IMR-90 (cell line): ENCODE results near the gene STAT3. TPM values are rescaled to one million over a fixed set of nuclear protein-coding genes. Genes with fewer than 3 reads are reported as not detected.
A peak's percentile ranks its signal among the peaks of the same experiment; 100 is the strongest.

Experiments
- ATAC-seq: fragments of 200-7000 bp; cut with Tn5 transposase; 2 replicates; pipeline ENCODE4 v1.9.1; 2020; ENCODE audit warnings: low read depth, mild to moderate bottlenecking, moderate library complexity
- BruUV-seq: library from RNA; stranded (reverse); fragments of 400-500 nt; replicated peaks from 2 replicates; lab custom pipeline; 2021; lab: Mats Ljungman, UMichigan
- CTCF ChIA-PET: fragments of 300-600 bp; formaldehyde crosslinking; extraction: SDS; loops from one replicate; lab custom pipeline; 2021; ENCODE audit warnings: antibody characterized with exemption; lab: Yijun Ruan, JAX
- POLR2A ChIA-PET: fragments of 300-600 bp; sonication (Branson Sonifier 250); formaldehyde crosslinking; loops from one replicate; lab custom pipeline; 2022; ENCODE audit warnings: antibody characterized with exemption; ENCODE audit not compliant: unreplicated experiment; lab: Charles Lee
- DNase-seq: peaks from one replicate; pipeline ENCODE4 v3.0.0; 2013
- H2AFZ ChIP-seq: replicated peaks from 2 replicates; pipeline ENCODE3; 2013; ENCODE audit warnings: low read length, mild to moderate bottlenecking; ENCODE audit not compliant: poor library complexity
- H2AK5ac ChIP-seq: 2 replicates; pipeline ENCODE4 v1.6.1; 2013; ENCODE audit warnings: low read depth, low read length, inconsistent platforms
- H2AK9ac ChIP-seq: replicated peaks from 2 replicates; pipeline ENCODE3; 2013; ENCODE audit warnings: mild to moderate bottlenecking, low read depth, low read length, moderate library complexity; ENCODE audit not compliant: poor library complexity
- H2BK120ac ChIP-seq: 2 replicates; pipeline ENCODE4 v1.6.1; 2013; ENCODE audit warnings: low read depth, low read length, inconsistent platforms
- H2BK15ac ChIP-seq: 3 replicates; pipeline ENCODE4 v1.6.1; 2013; ENCODE audit warnings: low read depth, low read length, inconsistent platforms
- H2BK20ac ChIP-seq: 2 replicates; pipeline ENCODE4 v1.6.1; 2013; ENCODE audit warnings: low read depth, mild to moderate bottlenecking, inconsistent platforms, low read length, moderate library complexity
- H2BK5ac ChIP-seq: 2 replicates; pipeline ENCODE4 v1.6.1; 2013; ENCODE audit warnings: mild to moderate bottlenecking, low read depth, low read length, inconsistent platforms; ENCODE audit not compliant: poor library complexity, severe bottlenecking
- H3K14ac ChIP-seq: replicated peaks from 2 replicates; pipeline ENCODE4 v1.6.1; 2013; ENCODE audit warnings: low read depth, low read length, inconsistent platforms
- H3K18ac ChIP-seq: 2 replicates; pipeline ENCODE4 v1.6.1; 2013; ENCODE audit warnings: low read depth, low read length, control low read depth
- H3K23ac ChIP-seq: 2 replicates; pipeline ENCODE4 v1.6.1; 2013; ENCODE audit warnings: low read depth, low read length, inconsistent platforms
- H3K27ac ChIP-seq: 2 replicates; pipeline ENCODE4 v1.5.1; 2013; ENCODE audit warnings: mild to moderate bottlenecking, control low read depth, low read length; ENCODE audit not compliant: insufficient read depth
- H3K27me3 ChIP-seq: 2 replicates; pipeline ENCODE4 v1.6.1; 2013; ENCODE audit warnings: low read length; ENCODE audit not compliant: control insufficient read depth, insufficient read depth
- H3K36me3 ChIP-seq: 2 replicates; pipeline ENCODE4 v1.6.1; 2013; ENCODE audit warnings: low read length, mixed read lengths; ENCODE audit not compliant: control insufficient read depth, insufficient read depth
- H3K4ac ChIP-seq: 2 replicates; pipeline ENCODE4 v1.6.1; 2013; ENCODE audit warnings: low read depth, low read length, inconsistent platforms
- H3K4me1 ChIP-seq: 2 replicates; pipeline ENCODE4 v1.6.1; 2013; ENCODE audit warnings: low read length, mixed read lengths; ENCODE audit not compliant: control insufficient read depth, insufficient read depth
- H3K4me2 ChIP-seq: 2 replicates; pipeline ENCODE4 v1.6.1; 2013; ENCODE audit warnings: low read depth, mild to moderate bottlenecking, control low read depth, low read length, moderate library complexity
- H3K4me3 ChIP-seq: 2 replicates; pipeline ENCODE4 v1.5.1; 2013; ENCODE audit warnings: low read depth, mild to moderate bottlenecking, control low read depth, low read length, moderate library complexity; ENCODE audit not compliant: insufficient read depth
- H3K56ac ChIP-seq: 2 replicates; pipeline ENCODE4 v1.6.1; 2013; ENCODE audit warnings: low read length, inconsistent platforms; ENCODE audit not compliant: insufficient read depth; ENCODE audit errors: extremely low read depth
- H3K79me1 ChIP-seq, 2 experiments: 2 replicates each; pipeline ENCODE4 v1.6.1; 2013; ENCODE audit warnings: low read length in 2 of 2, inconsistent platforms in 1 of 2, low read depth in 1 of 2
- H3K9ac ChIP-seq: 2 replicates; pipeline ENCODE4 v1.6.1; 2013; ENCODE audit warnings: low read depth, low read length, control low read depth
- H3K9me1 ChIP-seq: 2 replicates; pipeline ENCODE4 v1.6.1; 2013; ENCODE audit warnings: low read length, inconsistent platforms; ENCODE audit not compliant: insufficient read depth
- H3K9me3 ChIP-seq: 2 replicates; pipeline ENCODE4 v1.6.1; 2013; ENCODE audit warnings: low read length; ENCODE audit not compliant: control insufficient read depth, insufficient read depth
- H4K20me1 ChIP-seq: 2 replicates; pipeline ENCODE4 v1.6.1; 2013; ENCODE audit warnings: low read length, inconsistent platforms; ENCODE audit not compliant: insufficient read depth
- H4K5ac ChIP-seq: 2 replicates; pipeline ENCODE4 v1.6.1; 2013; ENCODE audit warnings: mild to moderate bottlenecking, low read depth, low read length, control low read depth
- H4K8ac ChIP-seq, 2 experiments: 2 replicates each; pipeline ENCODE4 v1.6.1; 2013; ENCODE audit warnings: low read depth in 2 of 2, low read length in 2 of 2, control low read depth in 1 of 2, inconsistent platforms in 1 of 2
- H4K91ac ChIP-seq: 2 replicates; pipeline ENCODE4 v1.6.1; 2013; ENCODE audit warnings: low read depth, low read length, inconsistent platforms; ENCODE audit not compliant: insufficient read depth
- BHLHE40 ChIP-seq: fragments of 150-350 bp; IDR thresholded peaks from 2 replicates; pipeline ENCODE4 v1.6.1; 2016; ENCODE audit warnings: mild to moderate bottlenecking, low read depth, low read length
- CEBPB ChIP-seq: IDR thresholded peaks from 2 replicates; pipeline ENCODE4 v1.6.1; 2012; ENCODE audit warnings: low read depth, low read length, improper control_type of control experiment
- CHD1 ChIP-seq: IDR thresholded peaks from 2 replicates; pipeline ENCODE4 v1.6.1; 2012; ENCODE audit warnings: low read depth, low read length, improper control_type of control experiment
- ELK1 ChIP-seq: fragments of 150-350 bp; IDR thresholded peaks from 2 replicates; pipeline ENCODE4 v1.6.1; 2016; ENCODE audit warnings: low read depth, mild to moderate bottlenecking, low read length, moderate library complexity, borderline replicate concordance
- FOS ChIP-seq: fragments of 150-350 bp; IDR thresholded peaks from 2 replicates; pipeline ENCODE4 v1.6.1; 2016; ENCODE audit warnings: low read depth, low read length
- MAFK ChIP-seq: IDR thresholded peaks from 2 replicates; pipeline ENCODE4 v1.6.1; 2012; ENCODE audit warnings: low read depth, low read length, improper control_type of control experiment
- MAZ ChIP-seq: IDR thresholded peaks from 2 replicates; pipeline ENCODE4 v1.6.1; 2012; ENCODE audit warnings: low read depth, mild to moderate bottlenecking, low read length, improper control_type of control experiment, moderate library complexity, borderline replicate concordance
- MXI1 ChIP-seq: IDR thresholded peaks from 2 replicates; pipeline ENCODE4 v1.6.1; 2012; ENCODE audit warnings: low read depth, mild to moderate bottlenecking, low read length, moderate library complexity, borderline replicate concordance
- NFE2L2 ChIP-seq: fragments of 150-350 bp; IDR thresholded peaks from 2 replicates; pipeline ENCODE4 v1.6.1; 2016; ENCODE audit warnings: low read depth, mild to moderate bottlenecking, low read length
- POLR2A ChIP-seq: IDR thresholded peaks from 2 replicates; pipeline ENCODE4 v1.6.1; 2012; ENCODE audit warnings: mild to moderate bottlenecking, low read depth, low read length
- RAD21 ChIP-seq: IDR thresholded peaks from 2 replicates; pipeline ENCODE4 v1.6.1; 2012; ENCODE audit warnings: low read length, improper control_type of control experiment
- SMC3 ChIP-seq: fragments of 150-350 bp; IDR thresholded peaks from 2 replicates; pipeline ENCODE4 v1.6.1; 2016; ENCODE audit warnings: low read depth, mild to moderate bottlenecking, antibody characterized with exemption, low read length, moderate library complexity
- USF2 ChIP-seq: fragments of 150-350 bp; IDR thresholded peaks from 2 replicates; pipeline ENCODE4 v1.6.1; 2017; ENCODE audit warnings: mild to moderate bottlenecking, antibody characterized with exemption, low read length, low read depth
- WGBS, 2 experiments: methylation state at CpG; one replicate each; pipeline versions ENCODE4 v1.1.5 to v1.1.7; 2013; ENCODE audit warnings: missing lambda C conversion rate in 2 of 2; ENCODE audit not compliant: insufficient read length in 1 of 2; ENCODE audit errors: extremely low coverage in 2 of 2; 5-methylcytosine and 5-hydroxymethylcytosine counted together
- dilution Hi-C: fragments of 300-500 bp; cut with HindIII; formaldehyde crosslinking; loops from one replicate; pipeline ENCODE4 v1.14.3; 2018; ENCODE audit warnings: low sequenced_read_pairs; ENCODE audit not compliant: unreplicated experiment
- in situ Hi-C: fragments of 300-500 bp; cut with MboI; formaldehyde crosslinking; loops from 3 replicates; pipeline ENCODE4 v1.14.3; 2019; ENCODE audit warnings: low sequenced_read_pairs, inconsistent platforms, mixed read lengths
- intact Hi-C: fragments of 100-400 bp; cut with micrococcal nuclease; formaldehyde crosslinking; loops from 2 replicates; pipeline ENCODE4 v1.10.0; 2022
- polyA plus RNA-seq, 3 experiments: library from polyadenylated mRNA; depleted of rRNA; stranded (reverse); fragments of >200 nt; gene quantifications; 2 replicates each; pipeline ENCODE4 v1.2.3, GENCODE V29; 2012; ENCODE audit warnings: low replicate concordance in 1 of 3
- total RNA-seq: library from RNA; depleted of rRNA; stranded (reverse); fragments of >200 nt; gene quantifications from 2 replicates; pipeline ENCODE4 v1.2.3, GENCODE V29; 2012
- TF ChIP-seq, protein P1 (sequence below): conservative IDR thresholded peaks from 2 replicates; pipeline ENCODE4 v1.5.1; 2012; ENCODE audit warnings: mild to moderate bottlenecking, low read depth, low read length, improper control_type of control experiment

STAT3 gene
- total and polyA plus RNA-seq, 2 of the 4 experiments (the other 2 are of a cell fraction), result 47.2 to 66.3 TPM

GRCh38 chr17:42312285-42313130 is 75.7 kb downstream of the STAT3 start:
- Histone ChIP-seq H4K5ac (no peak overlapping the region), H2BK120ac (no peak overlapping the region), H3K4me1 (peaks cover 11% of the 10 kb centered on the region), H2BK20ac (no peak overlapping the region), H3K79me1 (peaks cover 0 to 16% of the 10 kb centered on the region in 2 experiments; a peak in 2 of 4 replicates), H3K9me3 (no peaks in the 10 kb centered on the region), H3K36me3 (peaks cover 42% of the 10 kb centered on the region), H3K23ac (no peak overlapping the region), H4K20me1 (no peaks in the 10 kb centered on the region), H3K4ac (peak overlapping the region; percentile 24; the same call in 1 of the 2 replicates), H3K56ac (no peak overlapping the region), H3K27ac (no peak overlapping the region), H4K8ac (peak overlapping the region in 1 of 2 experiments; percentile 13; a peak in 1 of 4 replicates), H2AK9ac (peak overlapping the region; percentile 48), H3K4me3 (no peak overlapping the region), H2BK15ac (no peak overlapping the region), H2AK5ac (no peak overlapping the region; the same call in 1 of the 2 replicates), H2AFZ (peak overlapping the region; percentile 73), H2BK5ac (peak overlapping the region; percentile 10), H4K91ac (no peak overlapping the region), H3K27me3 (no peaks in the 10 kb centered on the region), H3K14ac (no peak overlapping the region), H3K4me2 (no peak overlapping the region), H3K18ac (no peak overlapping the region), H3K9ac (no peak overlapping the region), H3K9me1 (no peaks in the 10 kb centered on the region)
- BruUV-seq, result no TSS peak
- CTCF ChIA-PET, result interaction anchor here (0.6 to 1.5 kb wide), 5 partner anchors 13 to 144 kb away, joined by 3 to 4 read pairs (median 3); no protein-coding TSS in a partner anchor
- dilution Hi-C loops (no loop called here), in situ Hi-C loops (no loop called here), intact Hi-C loops (no loop called here)
- ATAC-seq (peak; percentile 82), DNase-seq (peak; percentile 81)
- WGBS, 2 experiments, result 6% methylated on average over 4 of the region's 54 CpGs; no CpG with 5 or more reads in 1 of the 2 experiments
- POLR2A ChIA-PET, result interaction anchor here (0.5 to 0.6 kb wide), 2 partner anchors 208 to 324 kb away, joined by 3 to 4 read pairs; no protein-coding TSS in a partner anchor
- TF ChIP-seq ELK1, result no peak
- peak; percentile 62 for TF ChIP-seq SMC3
- peak; percentile 75 for TF ChIP-seq RAD21
- TF ChIP-seq MXI1, result no peak
- no peak for TF ChIP-seq CHD1
- no peak for TF ChIP-seq CEBPB
- TF ChIP-seq MAZ, result peak; percentile 24; the same call in 1 of the 2 replicates
- no peak for TF ChIP-seq POLR2A
- TF ChIP-seq, protein P1, sequence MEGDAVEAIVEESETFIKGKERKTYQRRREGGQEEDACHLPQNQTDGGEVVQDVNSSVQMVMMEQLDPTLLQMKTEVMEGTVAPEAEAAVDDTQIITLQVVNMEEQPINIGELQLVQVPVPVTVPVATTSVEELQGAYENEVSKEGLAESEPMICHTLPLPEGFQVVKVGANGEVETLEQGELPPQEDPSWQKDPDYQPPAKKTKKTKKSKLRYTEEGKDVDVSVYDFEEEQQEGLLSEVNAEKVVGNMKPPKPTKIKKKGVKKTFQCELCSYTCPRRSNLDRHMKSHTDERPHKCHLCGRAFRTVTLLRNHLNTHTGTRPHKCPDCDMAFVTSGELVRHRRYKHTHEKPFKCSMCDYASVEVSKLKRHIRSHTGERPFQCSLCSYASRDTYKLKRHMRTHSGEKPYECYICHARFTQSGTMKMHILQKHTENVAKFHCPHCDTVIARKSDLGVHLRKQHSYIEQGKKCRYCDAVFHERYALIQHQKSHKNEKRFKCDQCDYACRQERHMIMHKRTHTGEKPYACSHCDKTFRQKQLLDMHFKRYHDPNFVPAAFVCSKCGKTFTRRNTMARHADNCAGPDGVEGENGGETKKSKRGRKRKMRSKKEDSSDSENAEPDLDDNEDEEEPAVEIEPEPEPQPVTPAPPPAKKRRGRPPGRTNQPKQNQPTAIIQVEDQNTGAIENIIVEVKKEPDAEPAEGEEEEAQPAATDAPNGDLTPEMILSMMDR, result peak; percentile 70
- no peak for TF ChIP-seq NFE2L2
- TF ChIP-seq MAFK, result no peak
- TF ChIP-seq BHLHE40, result no peak
- no peak for TF ChIP-seq USF2
- no peak for TF ChIP-seq FOS
